ENCODE measurements around the gene KANSL3.

The KANSL3 gene

DNA sequence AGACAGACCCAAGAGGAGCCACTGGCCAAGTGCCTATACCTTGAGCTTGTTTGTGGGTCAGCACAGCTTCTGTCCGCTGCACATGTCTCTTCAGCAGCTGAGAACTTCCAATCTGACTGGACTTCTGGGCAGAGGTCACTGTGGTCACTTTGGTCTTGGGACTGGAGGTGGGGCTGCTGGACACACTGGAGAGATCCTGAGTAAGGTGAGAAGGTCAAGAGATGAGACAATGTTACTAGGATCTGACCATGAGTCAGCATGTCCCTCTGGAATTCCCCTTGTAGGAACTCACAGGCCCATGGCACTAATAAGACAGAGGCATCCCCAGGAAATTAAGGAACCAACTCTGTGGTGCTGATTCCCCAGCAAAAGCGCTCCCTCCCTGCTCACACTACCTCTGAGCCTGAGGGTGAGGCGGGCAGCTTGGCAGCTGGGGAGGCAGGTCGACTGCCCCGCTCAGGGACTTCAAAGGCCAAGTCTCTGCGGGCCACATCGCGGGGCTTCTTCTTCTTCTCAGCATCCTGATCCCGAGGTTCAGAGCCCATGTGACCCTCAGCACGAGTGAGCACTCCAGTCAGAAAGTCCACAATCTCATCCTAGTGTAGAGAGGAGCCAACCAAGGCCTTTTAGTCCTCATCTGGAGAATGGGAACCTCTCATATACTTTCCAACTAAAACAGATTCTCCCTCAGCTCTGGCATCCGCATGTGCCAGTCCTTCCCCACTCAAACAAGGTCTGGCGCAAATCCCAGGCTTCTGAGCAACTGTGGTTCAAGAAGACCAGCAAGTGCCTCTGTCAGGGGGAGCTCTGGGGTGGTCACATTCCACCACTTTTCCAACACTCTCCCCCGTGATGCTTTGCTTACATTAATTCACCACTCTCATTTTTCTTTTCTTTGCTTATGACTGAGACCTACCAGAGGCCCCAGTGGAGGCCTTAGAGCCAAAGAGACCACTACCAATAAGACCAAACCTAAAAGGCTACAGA lies 29.4 kb downstream of the KANSL3 start:
- DNase-seq (ENCODE audit: low read depth, low spot score), result no peak

GRCh38 chr2:96604104-96604503 lies 34.0 kb downstream of the KANSL3 start:
- DNase-seq (ENCODE audit: low read depth, low spot score), result no peak

DNA sequence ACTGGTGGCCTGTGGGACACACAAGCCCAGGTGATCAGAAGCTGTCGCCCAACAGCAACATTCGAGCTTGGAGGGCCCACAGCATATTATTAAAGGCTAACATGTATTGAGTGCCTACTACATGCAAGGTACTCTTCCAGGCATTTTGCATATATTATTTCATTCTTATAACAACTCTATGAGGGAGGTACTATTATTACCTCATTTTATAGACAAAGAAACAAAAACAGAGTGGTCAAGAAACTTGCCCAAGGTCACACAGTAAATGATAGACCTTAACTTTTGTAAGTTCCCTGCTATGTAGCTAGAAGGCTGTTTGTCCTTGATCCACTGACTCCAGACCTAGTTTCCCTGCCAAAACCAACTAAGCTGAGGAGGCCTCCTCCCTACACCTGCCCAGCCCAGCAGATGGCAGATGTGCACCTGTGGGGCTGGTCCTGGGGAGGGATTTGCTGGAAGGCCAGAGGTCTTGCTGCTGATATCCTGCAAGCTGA lies 35.7 kb downstream of the KANSL3 start:
- DNase-seq (ENCODE audit: low read depth, low spot score), result no peak

DNA sequence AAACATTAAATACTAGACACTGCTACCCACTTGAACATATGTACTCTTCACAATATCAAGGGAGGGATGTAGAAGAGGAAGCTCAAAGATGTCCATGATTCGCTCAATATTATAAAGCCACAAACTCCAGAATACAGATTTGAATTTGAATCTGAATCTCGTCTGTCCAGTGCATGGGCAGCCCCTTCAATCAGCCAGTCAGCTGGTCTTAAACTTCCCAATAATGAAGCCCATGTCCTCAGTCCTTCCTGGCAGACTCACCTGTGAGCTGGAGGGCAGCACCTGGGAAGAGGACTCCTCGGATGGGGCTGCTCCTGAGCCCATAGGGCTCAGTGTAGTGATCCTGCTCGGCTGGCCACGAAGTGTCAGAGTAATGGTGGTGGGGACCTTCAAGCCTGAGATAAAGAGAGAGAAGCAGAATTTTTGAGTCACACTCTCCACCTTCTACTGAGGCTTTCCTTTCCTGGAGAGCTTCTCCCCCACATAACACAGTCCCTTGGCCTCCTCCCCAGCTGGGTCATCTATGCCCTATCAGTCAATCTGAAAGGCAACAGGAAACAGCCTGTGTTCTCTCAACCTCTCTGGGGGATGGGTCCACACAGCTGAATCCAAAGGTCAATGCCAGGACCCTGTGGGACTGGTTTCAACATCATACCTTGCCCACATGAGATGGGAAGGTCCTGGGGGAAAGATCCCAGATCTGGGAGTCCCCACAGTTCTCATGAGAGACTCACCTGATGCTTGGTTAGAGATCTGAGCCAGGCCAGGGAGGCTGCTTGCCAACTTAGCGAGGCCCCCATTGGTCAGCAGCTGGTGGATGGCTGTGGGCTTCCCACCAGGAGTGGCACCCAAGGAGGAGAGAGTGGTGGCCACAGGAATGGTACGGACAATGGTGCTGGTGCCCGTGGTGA lies 36.5 kb downstream of the KANSL3 start:
- no peak for DNase-seq (ENCODE audit: low read depth, low spot score)

- DNase-seq (ENCODE audit: low read depth, low spot score), result no peak
These were observed 38.2 kb downstream of the KANSL3 start for GRCh38 chr2:96599941-96600340.

- DNase-seq (ENCODE audit: low read depth, low spot score), result no peak
These were observed 41.5 kb downstream of the KANSL3 start for GRCh38 chr2:96596596-96596995.

- no peak for DNase-seq (ENCODE audit: low read depth, low spot score)
These were observed 43.4 kb downstream of the KANSL3 start for GRCh38 chr2:96594691-96595152.

DNA sequence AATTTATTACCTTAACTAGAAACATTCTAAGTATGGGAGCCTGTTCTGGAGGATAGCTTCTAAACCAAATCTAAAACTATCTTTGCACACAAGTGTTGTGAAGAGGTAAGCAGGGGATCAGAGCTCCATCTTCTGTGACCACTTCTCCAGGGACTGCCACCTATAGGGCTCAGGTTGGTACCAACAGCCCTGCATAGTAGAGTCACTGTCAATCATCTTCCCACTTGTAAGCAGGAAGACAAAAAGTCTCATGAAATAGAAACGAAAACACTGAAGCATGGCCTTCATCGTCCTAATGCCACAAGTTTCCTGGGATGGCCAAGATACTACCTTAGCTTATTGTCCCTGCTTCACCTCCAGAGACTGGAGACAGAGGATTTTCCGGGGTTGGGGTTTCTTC lies 43.8 kb downstream of the KANSL3 start:
- DNase-seq (ENCODE audit: low read depth, low spot score), result no peak

GRCh38 chr2:96591494-96591893 lies 46.6 kb downstream of the KANSL3 start:
- no peak for DNase-seq (ENCODE audit: low read depth, low spot score)

- DNase-seq (ENCODE audit: low read depth, low spot score), result no peak
These were observed 47.1 kb downstream of the KANSL3 start for GRCh38 chr2:96591054-96591453.

GRCh38 chr2:96587843-96588242 lies 50.3 kb downstream of the KANSL3 start:
- DNase-seq (ENCODE audit: low read depth, low spot score), result no peak

DNA sequence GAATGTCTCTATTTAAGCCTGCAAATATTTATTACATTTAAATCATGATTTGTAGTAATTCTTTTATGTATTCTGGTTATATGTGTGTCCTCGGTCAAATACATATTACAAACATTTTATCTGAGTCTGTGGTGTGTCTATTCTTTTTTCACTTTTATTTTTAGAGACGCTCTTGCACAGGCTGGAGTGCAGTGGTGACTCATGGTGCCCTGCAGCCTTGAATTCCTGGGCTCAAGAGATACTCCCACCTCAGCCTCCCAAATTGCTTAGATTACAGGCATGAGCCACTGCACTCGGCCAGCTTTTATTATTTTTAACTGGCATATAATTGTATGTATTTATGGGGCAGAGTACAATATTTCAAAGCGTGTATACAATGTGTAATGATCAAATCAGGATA lies 54.1 kb downstream of the KANSL3 start:
- no peak for DNase-seq (ENCODE audit: low read depth, low spot score)

GRCh38 chr2:96580771-96581170 lies 57.3 kb downstream of the KANSL3 start:
- no peak for DNase-seq (ENCODE audit: low read depth, low spot score)

GRCh38 chr2:96579422-96579821 lies 58.7 kb downstream of the KANSL3 start:
- DNase-seq (ENCODE audit: low read depth, low spot score), result no peak

DNA sequence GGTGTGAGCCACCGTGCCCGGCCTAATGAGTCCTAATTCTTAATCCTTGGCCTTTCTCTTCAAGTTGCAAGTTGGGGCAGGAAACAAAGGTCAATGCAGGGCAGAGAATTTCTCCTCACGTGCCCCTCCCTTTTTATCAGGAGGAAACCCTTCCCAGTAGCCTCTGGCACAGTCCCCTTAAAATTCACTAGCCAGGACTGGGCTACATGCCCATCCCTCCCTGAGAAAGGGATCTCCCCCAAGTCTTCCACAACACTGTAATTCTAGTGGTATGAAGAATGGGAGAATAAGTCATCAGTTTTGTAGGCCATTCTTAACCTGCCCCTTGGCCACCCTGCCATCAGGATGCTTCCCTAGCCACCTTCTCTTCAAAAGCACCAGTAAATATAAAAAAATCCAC lies 59.4 kb downstream of the KANSL3 start:
- DNase-seq (ENCODE audit: low read depth, low spot score), result no peak

DNA sequence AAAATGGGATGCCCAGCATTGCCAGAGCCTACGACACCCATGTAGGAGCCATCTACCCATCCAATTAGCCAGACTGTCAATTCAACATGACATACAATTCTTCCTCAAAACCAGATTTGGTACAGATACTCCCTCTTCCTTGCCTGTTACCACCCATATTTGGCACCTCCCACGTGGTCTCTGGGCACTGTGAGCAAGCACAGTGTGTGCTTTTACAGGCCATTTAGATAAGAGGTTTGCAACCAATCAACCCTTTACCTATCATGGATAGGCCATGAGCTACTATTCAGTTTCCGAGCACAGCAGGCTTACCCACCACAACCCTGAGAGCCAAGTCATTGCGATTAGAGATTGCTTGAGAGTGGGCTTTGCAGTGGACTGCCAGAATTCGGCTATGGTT lies 60.6 kb downstream of the KANSL3 start:
- DNase-seq (ENCODE audit: low read depth, low spot score), result no peak

GRCh38 chr2:96575785-96576456 lies 62.2 kb downstream of the KANSL3 start:
- no peak for DNase-seq (ENCODE audit: low read depth, low spot score)

- no peak for DNase-seq (ENCODE audit: low read depth, low spot score)
These were observed 63.7 kb downstream of the KANSL3 start for GRCh38 chr2:96574364-96574763.

GRCh38 chr2:96568094-96568493 lies 70.0 kb downstream of the KANSL3 start:
- DNase-seq (ENCODE audit: low read depth, low spot score), result no peak

GRCh38 chr2:96565111-96565510 lies 73.0 kb downstream of the KANSL3 start:
- DNase-seq (ENCODE audit: low read depth, low spot score), result no peak

GRCh38 chr2:96564563-96564962 lies 73.5 kb downstream of the KANSL3 start:
- DNase-seq (ENCODE audit: low read depth, low spot score), result no peak

- DNase-seq (ENCODE audit: low read depth, low spot score), result no peak
These were observed 74.1 kb downstream of the KANSL3 start for GRCh38 chr2:96564026-96564425.

Data from activated naive CD8-positive, alpha-beta T cell treated with anti-CD3 and anti-CD28 coated beads, Interleukin-2, amount 50 U/mL, for 16 hours (primary cell).